Measurements from ENCODE around the gene YKT6. TPM values are rescaled to one million over a fixed set of nuclear protein-coding genes. Genes with fewer than 3 reads are reported as not detected.
"Not testable (repeated sequence)": the region's sequence is repeated elsewhere in the genome, so short reads cannot be mapped to it uniquely, and the experiment has no call there.

The YKT6 gene
- total RNA-seq, 1 experiment from 2014 or later: 71.2 TPM

- DNase-seq (ENCODE audit: low read depth): peak; percentile 32
- in situ Hi-C loops (cut with HindIII; ENCODE audit: low pct_unique_long_range_greater_than_20kb, low sequenced_read_pairs): no loop called here
These were observed 37.2 kb upstream of the YKT6 start for GRCh38 chr7:44163591-44163990.

GRCh38 chr7:44167920-44168319 is 32.9 kb upstream of the YKT6 start:
- no peak for DNase-seq (ENCODE audit: low read depth)
- in situ Hi-C loops (cut with HindIII; ENCODE audit: low pct_unique_long_range_greater_than_20kb, low sequenced_read_pairs): no loop called here

GRCh38 chr7:44171901-44172300 is 28.9 kb upstream of the YKT6 start:
- DNase-seq (ENCODE audit: low read depth); in situ Hi-C loops (cut with HindIII; ENCODE audit: low pct_unique_long_range_greater_than_20kb, low sequenced_read_pairs): not testable (repeated sequence)

GRCh38 chr7:44172352-44172751 is 28.4 kb upstream of the YKT6 start:
- in situ Hi-C loops (cut with HindIII; ENCODE audit: low pct_unique_long_range_greater_than_20kb, low sequenced_read_pairs): no loop called here
- no peak for DNase-seq (ENCODE audit: low read depth)

GRCh38 chr7:44172803-44173424 is 27.9 kb upstream of the YKT6 start:
- in situ Hi-C loops (cut with HindIII; ENCODE audit: low pct_unique_long_range_greater_than_20kb, low sequenced_read_pairs): no loop called here
- peak; percentile 33 for DNase-seq (ENCODE audit: low read depth)

GRCh38 chr7:44173911-44174693 is 26.7 kb upstream of the YKT6 start:
- in situ Hi-C loops (cut with HindIII; ENCODE audit: low pct_unique_long_range_greater_than_20kb, low sequenced_read_pairs): no loop called here
- DNase-seq (ENCODE audit: low read depth): no peak

GRCh38 chr7:44174694-44174948 is 26.2 kb upstream of the YKT6 start:
- in situ Hi-C loops (cut with HindIII; ENCODE audit: low pct_unique_long_range_greater_than_20kb, low sequenced_read_pairs); DNase-seq (ENCODE audit: low read depth): not testable (repeated sequence)

GRCh38 chr7:44175730-44176129 is 25.0 kb upstream of the YKT6 start:
- no peak for DNase-seq (ENCODE audit: low read depth)
- in situ Hi-C loops (cut with HindIII; ENCODE audit: low pct_unique_long_range_greater_than_20kb, low sequenced_read_pairs): no loop called here

- in situ Hi-C loops (cut with HindIII; ENCODE audit: low pct_unique_long_range_greater_than_20kb, low sequenced_read_pairs): no loop called here
These were observed 24.3 kb upstream of the YKT6 start for GRCh38 chr7:44176486-44176885.

GRCh38 chr7:44177570-44178131 is 23.1 kb upstream of the YKT6 start:
- in situ Hi-C loops (cut with HindIII; ENCODE audit: low pct_unique_long_range_greater_than_20kb, low sequenced_read_pairs): no loop called here
- DNase-seq (ENCODE audit: low read depth): no peak

More at GRCh38 chr7:44176486-44176885, 24.3 kb upstream of the YKT6 start:
- no peak for DNase-seq (ENCODE audit: low read depth)

GRCh38 chr7:44180631-44181030 is 20.1 kb upstream of the YKT6 start:
- in situ Hi-C loops (cut with HindIII; ENCODE audit: low pct_unique_long_range_greater_than_20kb, low sequenced_read_pairs): no loop called here
- DNase-seq (ENCODE audit: low read depth): no peak

- no peak for DNase-seq (ENCODE audit: low read depth)
- in situ Hi-C loops (cut with HindIII; ENCODE audit: low pct_unique_long_range_greater_than_20kb, low sequenced_read_pairs): no loop called here
These were observed 18.0 kb upstream of the YKT6 start for GRCh38 chr7:44182827-44183226.

- in situ Hi-C loops (cut with HindIII; ENCODE audit: low pct_unique_long_range_greater_than_20kb, low sequenced_read_pairs): no loop called here
- no peak for DNase-seq (ENCODE audit: low read depth)
These were observed 17.4 kb upstream of the YKT6 start for GRCh38 chr7:44183386-44183785.

GRCh38 chr7:44184206-44184872 is 16.4 kb upstream of the YKT6 start:
- peak; percentile 74 for DNase-seq (ENCODE audit: low read depth)

GRCh38 chr7:44184873-44185446 is 15.8 kb upstream of the YKT6 start:
- DNase-seq (ENCODE audit: low read depth): no peak

More at GRCh38 chr7:44184206-44184872, 16.4 kb upstream of the YKT6 start:
- in situ Hi-C loops (cut with HindIII; ENCODE audit: low pct_unique_long_range_greater_than_20kb, low sequenced_read_pairs): no loop called here

GRCh38 chr7:44185729-44186128 is 15.0 kb upstream of the YKT6 start:
- in situ Hi-C loops (cut with HindIII; ENCODE audit: low pct_unique_long_range_greater_than_20kb, low sequenced_read_pairs): no loop called here
- no peak for DNase-seq (ENCODE audit: low read depth)

More at GRCh38 chr7:44184873-44185446, 15.8 kb upstream of the YKT6 start:
- in situ Hi-C loops (cut with HindIII; ENCODE audit: low pct_unique_long_range_greater_than_20kb, low sequenced_read_pairs): no loop called here

- in situ Hi-C loops (cut with HindIII; ENCODE audit: low pct_unique_long_range_greater_than_20kb, low sequenced_read_pairs): no loop called here
- DNase-seq (ENCODE audit: low read depth): no peak
These were observed 14.0 kb upstream of the YKT6 start for GRCh38 chr7:44186736-44187135.

GRCh38 chr7:44187636-44188416 is 13.0 kb upstream of the YKT6 start:
- in situ Hi-C loops (cut with HindIII; ENCODE audit: low pct_unique_long_range_greater_than_20kb, low sequenced_read_pairs): no loop called here

More at GRCh38 chr7:44187636-44188416, 13.0 kb upstream of the YKT6 start:
- no peak for DNase-seq (ENCODE audit: low read depth)

Data from Caki2 (cell line).